ENCODE results near the gene FBXL15. TPM values are rescaled to one million over a fixed set of nuclear protein-coding genes. Genes with fewer than 3 reads are reported as not detected.

The FBXL15 gene
- total and polyA plus RNA-seq, 9 of the 15 experiments (the other 6 are each of a cell fraction or from before 2014, with no cell fraction given) = 0.08 to 25.9 (median 3.5) TPM

- TF ChIP-seq ZNF785 (CRISPR knock-in tag; IDR thresholded peaks at IDR 0.05) = no peak
- TF ChIP-seq SMARCA5 (IDR thresholded peaks at IDR 0.05) = no peak
- no peak for TF ChIP-seq ZNF232 (CRISPR knock-in tag; IDR thresholded peaks at IDR 0.05)
- TF ChIP-seq STAT5B (CRISPR knock-in tag; IDR thresholded peaks at IDR 0.05) = no peak
- no peak for TF ChIP-seq BCLAF1 (IDR thresholded peaks at IDR 0.05; ENCODE audit: borderline replicate concordance in 1 of 2, control insufficient read depth in 1 of 2, low read depth in 2 of 2, low read length in 1 of 2)
- no peak for TF ChIP-seq UBTF (IDR thresholded peaks at IDR 0.05; ENCODE audit: borderline replicate concordance in 1 of 2, low read depth in 2 of 2, low read length in 2 of 2)
- peak; percentile 39 for TF ChIP-seq MAX (CRISPR knock-in tag; IDR thresholded peaks at IDR 0.05)
- 0 out of 2 replicates have a peak, but pooled peaks have one; percentile 21 for TF ChIP-seq ETS1 (conservative IDR thresholded peaks at IDR 0.05; ENCODE audit: control insufficient read depth, low read depth, low read length)
- TF ChIP-seq CBFA2T2 (conservative IDR thresholded peaks at IDR 0.05) = peak; percentile 32
- no peak for TF ChIP-seq ZNF408 (CRISPR knock-in tag; IDR thresholded peaks at IDR 0.05; ENCODE audit: low read depth)
- TF ChIP-seq POLR2G (IDR thresholded peaks at IDR 0.05; ENCODE audit: low read depth, low read length) = peak; percentile 89
- no peak for TF ChIP-seq ZNF175 (CRISPR knock-in tag; IDR thresholded peaks at IDR 0.05; ENCODE audit: low read depth)
- TF ChIP-seq ZNF263 (CRISPR knock-in tag; IDR thresholded peaks at IDR 0.05; ENCODE audit: borderline replicate concordance) = no peak
- no peak for TF ChIP-seq KAT7 (CRISPR knock-in tag; IDR thresholded peaks at IDR 0.05; ENCODE audit: borderline replicate concordance)
- no peak for TF ChIP-seq KLF1 (tag; IDR thresholded peaks at IDR 0.05)
- peak; percentile 41; the same call in 1 of the 2 replicates for TF ChIP-seq MBD2 (IDR thresholded peaks at IDR 0.05; ENCODE audit: borderline replicate concordance, low read depth)
- no peak for TF ChIP-seq TRIM24 (IDR thresholded peaks at IDR 0.05)
- TF ChIP-seq E2F4 (CRISPR knock-in tag; IDR thresholded peaks at IDR 0.05; ENCODE audit: low read depth) = no peak
- TF ChIP-seq NCOA2 (IDR thresholded peaks at IDR 0.05; ENCODE audit: partially characterized antibody in 2 of 2) = no peak
Observed at GRCh38 chr10:102461187-102462054, 40.8 kb downstream of the FBXL15 start (continued).
